BLaER1 treated with 17β-estradiol and CSF1 and Interleukin-3, amounts not matched to agents 10 nM and 100 nM (cell line): ENCODE data around the gene TRAPPC11.

Experiments used
- H3K27ac ChIP-seq, 11 experiments: shearing (Covaris generic); formaldehyde crosslinking; 2 replicates each; pipeline ENCODE4 v1.8.1; 2022
- H3K27me3 ChIP-seq, 11 experiments: shearing (Covaris generic); formaldehyde crosslinking; 2 replicates each; pipeline ENCODE4 v1.8.1; 2022
- H3K36me3 ChIP-seq, 11 experiments: shearing (Covaris generic); formaldehyde crosslinking; 2 replicates each; pipeline ENCODE4 v1.8.1; 2022
- H3K4me1 ChIP-seq, 10 experiments: shearing (Covaris generic); formaldehyde crosslinking; 2 replicates each; pipeline ENCODE4 v1.8.1; 2022
- H3K4me2 ChIP-seq, 11 experiments: shearing (Covaris generic); formaldehyde crosslinking; 2 replicates each; pipeline ENCODE4 v1.8.1; 2022
- H3K4me3 ChIP-seq, 10 experiments: shearing (Covaris generic); formaldehyde crosslinking; 2 replicates each; pipeline ENCODE4 v1.8.1; 2022
- H3K9ac ChIP-seq, 11 experiments: shearing (Covaris generic); formaldehyde crosslinking; 2 replicates each; pipeline ENCODE4 v1.8.1; 2022
- H3K9me3 ChIP-seq, 11 experiments: shearing (Covaris generic); formaldehyde crosslinking; replicated peaks in 1 of 11; 2 replicates each; pipeline ENCODE4 v1.8.1; 2022
- H4K20me1 ChIP-seq, 11 experiments: shearing (Covaris generic); formaldehyde crosslinking; 2 replicates each; pipeline ENCODE4 v1.8.1; 2022
- Cebpa-rat ChIP-seq, 11 experiments: shearing (Covaris generic); IDR thresholded peaks; 2 replicates each; pipeline ENCODE4 v1.8.1; 2022

The TRAPPC11 gene

GRCh38 chr4:183635741-183636140, 23.4 kb upstream of the TRAPPC11 start:
- Histone ChIP-seq H3K9ac (no peak overlapping the region), H4K20me1 (no peaks in the 10 kb centered on the region), H3K9me3 (no peaks in the 10 kb centered on the region), H3K27me3 (no peaks in the 10 kb centered on the region), H3K36me3 (peaks cover 0 to 7% (median 4%) of the 10 kb centered on the region in 11 experiments; a peak in 2 of 22 replicates), H3K4me1 (peaks cover 0 to 5% (median 0%) of the 10 kb centered on the region in 10 experiments; a peak in 1 of 20 replicates), H3K4me2 (no peak overlapping the region), H3K4me3 (no peak overlapping the region), H3K27ac (no peak overlapping the region)
- no peak for TF ChIP-seq Cebpa-rat (IDR thresholded peaks at IDR 0.05)

- Histone ChIP-seq H3K27me3 (no peaks in the 10 kb centered on the region), H4K20me1 (no peaks in the 10 kb centered on the region), H3K9ac (no peak overlapping the region), H3K9me3 (no peaks in the 10 kb centered on the region), H3K4me3 (no peak overlapping the region), H3K4me2 (no peak overlapping the region), H3K4me1 (peaks cover 0 to 5% (median 0%) of the 10 kb centered on the region in 10 experiments; a peak in 1 of 20 replicates), H3K27ac (no peak overlapping the region), H3K36me3 (peaks cover 0 to 10% (median 5%) of the 10 kb centered on the region in 11 experiments; a peak in 14 of 22 replicates)
- TF ChIP-seq Cebpa-rat (IDR thresholded peaks at IDR 0.05): no peak
Observed at GRCh38 chr4:183636503-183636902, 22.6 kb upstream of the TRAPPC11 start.

- Histone ChIP-seq H3K4me2 (no peak overlapping the region), H3K9ac (no peak overlapping the region), H3K9me3 (no peaks in the 10 kb centered on the region), H3K27me3 (no peaks in the 10 kb centered on the region), H3K4me1 (peaks cover 0 to 5% (median 0%) of the 10 kb centered on the region in 10 experiments; a peak in 1 of 20 replicates), H4K20me1 (no peaks in the 10 kb centered on the region), H3K27ac (no peak overlapping the region), H3K36me3 (peaks cover 2 to 14% (median 8%) of the 10 kb centered on the region in 11 experiments; a peak in 17 of 22 replicates), H3K4me3 (no peak overlapping the region)
- no peak for TF ChIP-seq Cebpa-rat (IDR thresholded peaks at IDR 0.05)
Observed at GRCh38 chr4:183636923-183637322, 22.2 kb upstream of the TRAPPC11 start.

- TF ChIP-seq Cebpa-rat (IDR thresholded peaks at IDR 0.05): no peak
- peaks cover 5 to 19% (median 12%) of the 10 kb centered on the region in 11 experiments; a peak in 19 of 22 replicates for H3K36me3 ChIP-seq
- H3K27ac ChIP-seq: no peak overlapping the region
- H3K4me3 ChIP-seq: no peak overlapping the region
- no peak overlapping the region for H3K4me2 ChIP-seq
- H3K9me3 ChIP-seq: peaks cover 0 to 3% (median 0%) of the 10 kb centered on the region in 11 experiments; a peak in 3 of 22 replicates
- H3K9ac ChIP-seq: no peak overlapping the region
- no peaks in the 10 kb centered on the region for H3K27me3 ChIP-seq
- H3K4me1 ChIP-seq: peaks cover 0 to 5% (median 0%) of the 10 kb centered on the region in 10 experiments; a peak in 1 of 20 replicates
- no peaks in the 10 kb centered on the region for H4K20me1 ChIP-seq
Observed at GRCh38 chr4:183637461-183637860, 21.6 kb upstream of the TRAPPC11 start.

GRCh38 chr4:183638436-183638835, 20.7 kb upstream of the TRAPPC11 start:
- Histone ChIP-seq H3K4me2 (no peak overlapping the region), H3K9me3 (peaks cover 0 to 6% (median 5%) of the 10 kb centered on the region in 11 experiments; a peak in 4 of 22 replicates), H3K4me1 (peaks cover 0 to 5% (median 0%) of the 10 kb centered on the region in 10 experiments; a peak in 1 of 20 replicates), H3K36me3 (peaks cover 14 to 29% (median 22%) of the 10 kb centered on the region in 11 experiments), H3K4me3 (no peak overlapping the region), H4K20me1 (no peaks in the 10 kb centered on the region), H3K9ac (no peak overlapping the region), H3K27me3 (no peaks in the 10 kb centered on the region), H3K27ac (no peak overlapping the region)
- TF ChIP-seq Cebpa-rat (IDR thresholded peaks at IDR 0.05): no peak

- Histone ChIP-seq H3K36me3 (peaks cover 23 to 38% (median 31%) of the 10 kb centered on the region in 11 experiments), H3K9me3 (peaks cover 0 to 6% (median 5%) of the 10 kb centered on the region in 11 experiments; a peak in 4 of 22 replicates), H3K27ac (no peak overlapping the region), H3K27me3 (no peaks in the 10 kb centered on the region), H3K4me1 (peaks cover 0 to 5% (median 0%) of the 10 kb centered on the region in 10 experiments; a peak in 1 of 20 replicates), H3K9ac (no peak overlapping the region), H4K20me1 (no peaks in the 10 kb centered on the region), H3K4me2 (no peak overlapping the region), H3K4me3 (no peak overlapping the region)
- no peak for TF ChIP-seq Cebpa-rat (IDR thresholded peaks at IDR 0.05)
Observed at GRCh38 chr4:183639291-183639690, 19.8 kb upstream of the TRAPPC11 start.

GRCh38 chr4:183645326-183645725, 13.8 kb upstream of the TRAPPC11 start:
- Histone ChIP-seq H3K4me3 (no peak overlapping the region), H3K36me3 (peaks cover 77 to 91% (median 88%) of the 10 kb centered on the region in 11 experiments), H3K9me3 (peaks cover 0 to 6% (median 5%) of the 10 kb centered on the region in 11 experiments; a peak in 4 of 22 replicates), H3K27ac (no peak overlapping the region), H3K27me3 (no peaks in the 10 kb centered on the region), H3K4me1 (no peaks in the 10 kb centered on the region), H4K20me1 (peaks cover 0 to 4% (median 0%) of the 10 kb centered on the region in 11 experiments; a peak in 1 of 22 replicates), H3K4me2 (no peak overlapping the region), H3K9ac (no peak overlapping the region)
- no peak for TF ChIP-seq Cebpa-rat (IDR thresholded peaks at IDR 0.05)

- Histone ChIP-seq H3K36me3 (peaks cover 21 to 47% (median 36%) of the 10 kb centered on the region in 11 experiments), H3K27me3 (no peaks in the 10 kb centered on the region), H3K4me3 (peak overlapping the region; percentile 73 to 92 (median 86); a peak in 19 of 20 replicates), H3K4me1 (peaks cover 24 to 33% (median 26%) of the 10 kb centered on the region in 10 experiments), H3K4me2 (peak overlapping the region; percentile 81 to 96 (median 89)), H3K9me3 (no peaks in the 10 kb centered on the region), H4K20me1 (peaks cover 0 to 8% (median 4%) of the 10 kb centered on the region in 11 experiments; a peak in 7 of 22 replicates), H3K27ac (peak overlapping the region in 3 of 11 experiments; percentile 92 to 97 (median 96); a peak in 2 of 22 replicates), H3K9ac (peak overlapping the region; percentile 89 to 96 (median 93); a peak in 20 of 22 replicates)
- no peak for TF ChIP-seq Cebpa-rat (IDR thresholded peaks at IDR 0.05)
Observed at GRCh38 chr4:183657564-183657963, 1.5 kb upstream of the TRAPPC11 start.

GRCh38 chr4:183658362-183659028, 598 bp upstream of the TRAPPC11 start:
- Histone ChIP-seq H3K4me1 (peaks cover 24 to 33% (median 26%) of the 10 kb centered on the region in 10 experiments), H3K36me3 (peaks cover 14 to 45% (median 28%) of the 10 kb centered on the region in 11 experiments; a peak in 21 of 22 replicates), H4K20me1 (peaks cover 0 to 13% (median 4%) of the 10 kb centered on the region in 11 experiments; a peak in 8 of 22 replicates), H3K4me2 (peak overlapping the region; percentile 81 to 96 (median 89)), H3K9ac (peak overlapping the region; percentile 89 to 96 (median 93)), H3K27ac (peak overlapping the region; percentile 77 to 97 (median 92)), H3K27me3 (no peaks in the 10 kb centered on the region), H3K4me3 (peak overlapping the region; percentile 73 to 92 (median 86)), H3K9me3 (no peaks in the 10 kb centered on the region)
- no peak for TF ChIP-seq Cebpa-rat (IDR thresholded peaks at IDR 0.05)
